Femur (tissue), 1 donor: ENCODE data around the gene IMMP2L.
"Not testable (repeated sequence)": the region's sequence is repeated elsewhere in the genome, so short reads cannot be mapped to it uniquely, and the experiment has no call there.

Experiments
- DNase-seq: peaks from one replicate; pipeline ENCODE4 v3.0.0-alpha.2; 2017

IMMP2L gene

DNA sequence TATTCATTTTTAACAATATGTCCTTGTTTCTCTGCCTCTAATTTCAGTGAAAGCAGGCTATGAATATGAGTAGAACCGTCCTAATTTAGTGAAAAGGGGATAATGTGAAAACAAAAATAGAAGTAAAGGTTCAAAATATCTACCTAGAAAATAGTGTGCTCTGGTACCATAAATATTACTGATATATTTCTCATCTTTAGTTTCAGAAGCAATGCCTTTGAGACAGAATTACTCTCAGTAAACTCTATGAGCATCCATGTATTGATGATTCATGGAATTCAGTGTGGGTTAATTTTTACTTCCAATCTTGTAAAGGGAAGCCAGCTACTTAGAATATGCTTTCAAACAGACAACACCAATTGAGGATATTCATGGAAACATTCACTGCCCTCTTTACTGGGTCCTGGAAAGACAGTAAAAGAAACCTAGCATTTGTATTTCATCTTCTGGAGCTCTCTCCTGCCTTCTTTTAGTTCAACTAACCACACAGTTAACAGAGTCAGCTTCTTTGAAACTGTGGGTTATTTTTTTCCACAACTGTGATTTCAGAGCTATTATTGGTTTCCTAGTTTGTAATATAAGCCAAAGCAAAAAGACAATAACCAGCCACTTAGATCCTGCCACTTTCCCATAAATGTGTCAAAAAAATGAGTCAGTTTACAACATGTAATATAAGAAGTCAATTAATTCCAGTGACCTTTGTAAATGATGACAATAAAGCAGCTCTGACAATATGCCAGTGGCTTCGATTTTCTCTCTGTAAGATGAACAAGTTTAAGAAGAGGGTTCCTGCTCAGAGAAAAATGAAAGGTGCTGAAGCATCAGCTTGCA lies 469.7 kb downstream of the IMMP2L start:
- DNase-seq = no peak

DNA sequence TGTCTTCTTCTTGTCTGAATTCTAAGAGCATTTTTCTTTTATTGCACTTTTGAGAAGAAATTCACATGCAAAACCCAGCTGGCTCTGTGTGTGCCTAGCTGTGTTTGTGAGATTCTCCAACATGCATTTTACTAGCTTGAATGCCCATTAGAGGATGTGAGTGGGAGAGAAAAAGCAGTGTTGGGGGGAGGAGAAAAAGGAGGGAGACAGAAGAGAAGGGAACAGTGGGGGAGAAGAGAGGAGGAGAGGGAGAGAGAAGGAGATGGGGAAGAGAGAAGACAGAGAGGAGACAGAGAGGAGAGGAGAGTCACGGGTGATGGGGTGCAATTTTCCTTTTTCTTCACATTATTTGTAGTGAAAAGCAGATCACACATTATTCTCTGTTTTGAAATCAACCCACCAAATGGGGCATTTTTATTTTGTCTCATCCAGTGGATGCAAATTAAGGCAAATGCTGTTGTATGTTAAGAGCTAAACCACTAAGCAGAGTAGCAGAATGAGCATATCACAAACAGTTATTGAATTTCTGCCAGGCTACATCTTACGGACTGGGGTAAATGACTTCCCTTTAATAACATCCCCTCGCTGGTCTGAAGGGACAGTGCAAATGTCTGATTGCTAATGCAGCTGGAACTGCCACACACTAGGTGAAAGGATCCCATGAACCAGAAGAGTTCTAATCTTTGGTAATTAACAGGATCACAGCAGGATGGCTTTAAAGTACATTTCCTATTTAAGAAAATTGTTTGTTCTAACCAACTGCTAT lies 470.5 kb downstream of the IMMP2L start:
- no peak for DNase-seq

DNA sequence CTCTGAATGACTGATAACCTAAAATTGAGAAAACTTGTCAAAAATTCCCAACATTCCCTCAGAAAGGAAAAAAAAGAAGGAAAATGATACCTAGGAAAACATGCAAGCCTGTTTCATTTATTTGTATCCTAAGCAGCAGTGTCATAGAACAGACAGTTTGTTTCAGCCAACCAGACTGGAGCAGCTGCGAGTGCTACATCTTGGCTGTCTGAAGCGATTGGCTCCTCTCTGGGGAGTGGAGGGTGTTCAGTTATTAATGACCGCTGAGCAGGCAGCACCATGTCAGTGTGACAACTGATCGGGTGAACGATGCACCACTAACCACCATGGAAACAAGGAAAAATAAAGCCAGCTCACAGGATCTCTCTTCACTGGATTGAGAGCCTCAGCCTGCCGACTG lies 471.4 kb downstream of the IMMP2L start, which contains the start of gene LRRN3:
Gene LRRN3, plus strand, starts transcription at position 282 of the 400 bp plus-strand sequence. CDS start 31,646 bp downstream, outside the sequence.
- peak; percentile 73 for DNase-seq

DNA sequence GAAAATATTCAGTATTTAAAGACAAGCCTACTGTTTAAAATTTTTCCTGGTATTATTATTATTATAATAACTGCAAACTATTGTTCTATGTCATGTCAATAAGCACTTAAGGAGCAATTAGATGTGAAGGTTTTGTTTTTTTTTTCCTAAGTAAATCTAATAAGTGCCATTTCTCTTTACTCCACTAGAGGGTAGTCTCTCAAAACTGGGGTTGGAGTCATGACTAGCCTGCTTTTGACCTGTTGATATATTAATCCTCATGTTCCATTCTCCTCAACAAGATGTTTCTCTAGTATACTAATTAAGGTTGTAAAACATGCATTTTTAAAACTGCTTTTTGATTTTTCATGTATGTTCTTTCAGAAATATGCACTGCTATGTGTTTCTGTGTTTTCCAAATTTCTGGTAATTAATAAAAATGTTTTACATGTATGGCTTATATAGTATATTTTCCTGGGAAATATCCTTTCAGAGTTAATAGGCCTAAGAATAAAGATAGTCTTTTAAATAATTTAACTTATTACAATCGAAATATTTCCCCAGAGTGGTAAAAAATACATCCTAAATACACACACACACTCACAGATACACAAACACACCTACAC lies 472.4 kb downstream of the IMMP2L start:
- DNase-seq = no peak

DNA sequence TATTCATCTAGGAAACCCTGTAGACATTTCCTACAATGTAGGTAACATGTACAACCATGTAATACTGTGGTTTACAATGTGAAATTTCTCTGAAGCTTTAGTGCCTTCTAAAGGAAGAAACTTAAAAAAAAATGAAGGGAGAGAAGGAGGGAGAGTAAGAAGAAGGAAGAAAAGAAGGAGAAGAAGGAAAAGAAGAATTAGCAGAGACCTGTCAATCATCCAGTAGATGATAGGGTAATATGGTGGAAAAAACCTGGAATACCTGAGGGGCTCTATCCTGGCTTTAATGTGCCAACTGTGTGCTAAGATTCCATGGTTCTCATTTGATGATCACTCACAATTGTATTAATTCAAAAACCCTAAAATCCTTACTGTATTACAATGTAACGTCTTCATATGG lies 474.0 kb downstream of the IMMP2L start:
- no peak for DNase-seq

DNA sequence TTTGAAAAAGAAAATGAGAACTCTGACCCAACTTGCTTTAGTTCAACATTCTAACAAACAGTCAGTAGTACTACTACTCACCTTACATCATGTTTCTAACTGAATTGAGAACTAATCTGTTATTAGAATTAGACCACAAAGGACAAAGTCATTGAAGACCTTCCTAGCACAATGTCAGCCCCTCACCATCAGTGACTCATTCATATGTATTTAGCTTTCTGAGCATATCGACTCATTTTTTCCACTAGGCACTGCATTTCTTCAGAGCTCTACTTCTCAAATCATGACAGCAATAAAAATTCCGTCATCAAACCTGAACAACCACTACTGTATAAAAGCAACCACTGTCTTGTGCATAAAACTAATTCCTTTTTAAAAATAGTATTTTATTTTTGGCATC lies 475.8 kb downstream of the IMMP2L start:
- DNase-seq = no peak

DNA sequence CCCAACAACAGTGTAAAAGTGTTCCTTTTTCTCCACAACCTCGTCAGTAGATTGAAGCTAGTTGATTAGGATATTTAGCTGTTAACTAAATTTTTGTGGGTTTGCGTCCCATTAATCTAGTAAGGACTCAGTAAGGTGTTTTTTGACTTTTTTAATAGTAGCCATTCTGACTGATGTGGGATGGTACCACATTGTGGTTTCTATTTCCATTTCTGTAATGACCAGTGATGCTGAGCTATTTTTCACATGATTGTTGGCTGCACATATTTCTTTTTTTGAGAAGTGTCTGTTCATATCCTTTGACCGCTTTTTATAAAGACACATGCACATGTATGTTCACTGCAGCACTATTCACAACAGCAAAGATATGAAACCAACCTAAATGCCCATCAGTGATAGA lies 476.9 kb downstream of the IMMP2L start:
- DNase-seq = no peak

DNA sequence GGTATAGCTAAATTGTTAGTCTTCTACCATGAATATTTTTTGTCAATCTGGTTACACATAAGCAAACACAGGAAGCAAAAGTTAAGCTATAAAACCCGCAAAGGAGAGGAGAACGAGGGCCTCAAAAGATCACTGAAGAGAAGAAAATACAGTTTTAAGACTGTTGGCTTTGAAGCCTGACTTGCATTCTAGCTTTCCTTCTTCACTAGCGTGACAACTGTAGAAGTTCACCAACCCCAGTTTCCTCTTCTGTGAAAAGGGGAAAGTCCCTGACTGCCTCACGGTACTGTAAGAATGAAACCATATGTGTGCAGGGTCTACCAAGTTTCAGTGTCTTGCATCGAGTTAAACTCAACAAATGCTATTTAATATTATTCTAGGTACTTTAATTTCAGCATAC lies 478.9 kb downstream of the IMMP2L start:
- DNase-seq = no peak

DNA sequence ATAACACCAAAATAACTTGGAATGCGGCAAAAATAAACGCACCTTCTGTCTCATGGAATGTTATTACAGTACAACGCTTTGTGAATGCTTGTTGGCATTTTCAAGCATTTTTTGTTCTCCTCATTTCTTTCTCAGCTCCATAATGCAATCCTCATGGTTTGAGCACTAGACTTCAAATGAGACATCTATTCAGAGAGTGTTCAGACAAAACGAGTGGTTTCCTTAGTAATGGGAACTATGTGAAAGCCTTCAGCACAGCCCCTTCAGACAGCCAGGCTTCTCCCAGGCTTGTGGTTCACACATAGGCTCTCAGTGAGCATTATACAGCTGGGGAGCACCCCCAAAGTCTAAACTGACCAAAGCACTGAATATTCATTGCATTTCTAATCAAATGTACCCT lies 479.9 kb downstream of the IMMP2L start:
- no peak for DNase-seq

DNA sequence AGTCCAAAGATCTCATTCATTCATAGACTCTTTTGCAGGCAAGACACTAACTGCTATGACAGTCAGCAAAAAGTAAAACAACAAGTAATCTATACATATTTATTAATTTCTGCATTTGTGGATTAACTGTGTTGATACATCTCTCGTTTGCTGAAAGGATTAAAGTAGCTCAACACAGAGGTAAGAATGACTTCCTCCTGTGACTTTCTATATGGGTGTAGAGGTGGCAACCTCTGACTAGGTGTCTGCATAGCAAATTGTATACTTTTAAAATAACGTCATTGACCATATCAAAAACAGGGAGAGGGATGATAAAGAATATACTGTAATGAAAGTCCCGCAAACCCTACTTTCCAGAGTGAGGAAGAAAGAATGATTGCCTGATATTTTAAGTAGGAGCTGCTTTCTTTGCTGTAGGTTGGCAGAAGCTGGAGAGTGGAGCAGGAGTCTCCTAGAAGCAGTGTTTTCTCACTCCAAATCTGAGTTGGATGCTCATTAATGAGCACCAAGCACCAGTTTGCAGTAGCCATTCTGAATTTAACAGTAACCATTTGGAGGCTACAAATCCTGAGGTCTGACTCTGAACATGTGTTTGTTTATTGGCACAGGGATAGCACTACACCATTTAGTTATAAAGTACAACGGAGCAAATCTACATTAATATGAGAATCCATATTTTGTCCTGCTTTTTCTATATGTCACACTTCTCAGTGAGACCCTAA lies 480.6 kb downstream of the IMMP2L start:
- no peak for DNase-seq

DNA sequence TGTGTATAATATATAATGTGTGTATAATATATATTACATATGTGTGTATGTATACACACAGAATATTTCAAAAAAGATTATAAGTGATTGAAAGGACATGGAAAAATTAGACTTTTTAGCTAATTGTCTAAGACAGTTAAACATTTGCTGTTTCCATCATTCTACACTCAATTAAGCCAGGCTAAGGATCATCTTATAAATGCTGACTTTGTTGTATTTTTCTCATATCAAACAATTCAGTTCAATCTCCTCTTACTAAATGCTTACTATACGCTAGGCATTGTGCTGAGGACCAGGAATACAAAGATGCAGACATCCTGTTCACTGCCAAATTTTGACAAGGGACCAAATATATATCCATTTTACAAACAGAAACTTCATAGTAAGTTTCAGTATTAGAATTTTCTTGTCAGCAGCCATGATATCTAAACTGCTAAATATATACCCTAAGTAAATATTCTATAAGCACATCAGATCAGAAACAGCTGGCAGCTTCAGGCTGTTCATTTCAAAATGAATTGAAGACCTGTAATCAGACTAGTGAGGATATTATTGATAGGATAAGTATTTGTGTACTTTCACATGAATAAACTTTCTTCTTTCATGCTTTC lies 481.7 kb downstream of the IMMP2L start:
- DNase-seq = no peak

DNA sequence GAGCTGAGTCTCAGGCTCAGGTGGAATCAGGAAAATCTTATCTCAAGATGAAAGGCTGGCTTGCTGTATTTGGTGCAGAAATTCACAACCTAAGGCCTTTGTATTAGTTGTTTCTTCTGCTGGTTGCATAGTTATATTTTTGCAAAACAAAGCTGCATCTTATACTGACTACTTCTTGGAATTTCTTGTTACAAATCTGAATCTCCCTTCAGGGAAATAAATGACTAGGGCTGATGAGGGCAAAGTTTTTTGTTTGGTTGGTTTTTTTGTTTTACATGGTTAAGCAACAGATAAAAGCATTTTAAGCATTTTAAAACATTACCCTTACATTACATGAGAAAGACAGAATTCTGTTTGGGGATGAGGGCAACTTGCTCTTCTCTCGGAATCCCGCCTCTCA lies 485.3 kb downstream of the IMMP2L start:
- DNase-seq = no peak

DNA sequence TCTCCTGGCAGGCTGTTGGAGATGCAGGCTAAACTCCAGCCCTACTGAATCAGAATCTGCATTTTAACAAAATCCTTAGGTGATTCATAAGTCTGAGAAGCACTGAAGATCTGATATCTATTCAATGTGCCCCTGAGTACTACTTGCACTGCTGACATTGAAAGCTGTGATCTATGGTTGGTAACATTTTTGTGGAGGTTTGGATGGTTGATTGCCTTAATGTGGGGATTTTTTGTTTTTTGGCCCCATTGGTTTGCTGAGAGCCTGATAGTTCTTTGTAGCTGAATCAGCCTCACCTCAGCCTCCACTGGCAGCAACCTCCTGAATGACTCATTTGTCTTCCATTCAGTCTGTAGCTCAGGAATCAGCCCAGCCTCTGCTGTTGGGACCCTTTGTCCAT lies 486.1 kb downstream of the IMMP2L start:
- no peak for DNase-seq

DNA sequence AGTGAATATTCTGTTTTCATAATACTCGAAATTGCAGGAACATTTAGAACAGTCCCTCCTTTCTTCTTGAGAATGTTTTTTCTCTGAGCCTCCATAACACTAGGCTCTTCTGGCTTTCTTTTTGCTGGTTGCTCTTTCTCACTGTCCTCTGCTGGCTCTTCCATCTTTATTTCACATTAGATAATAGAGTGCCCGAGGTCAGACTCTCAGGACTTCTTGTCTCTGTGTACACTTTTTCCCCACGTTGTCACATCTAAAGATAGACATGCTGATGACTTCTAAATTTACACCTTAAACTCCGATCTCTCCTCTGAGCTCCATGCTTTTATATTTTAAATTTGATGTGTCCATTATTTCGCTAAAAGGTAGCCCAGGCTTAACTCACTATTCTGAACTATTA lies 486.8 kb downstream of the IMMP2L start:
- DNase-seq = no peak

DNA sequence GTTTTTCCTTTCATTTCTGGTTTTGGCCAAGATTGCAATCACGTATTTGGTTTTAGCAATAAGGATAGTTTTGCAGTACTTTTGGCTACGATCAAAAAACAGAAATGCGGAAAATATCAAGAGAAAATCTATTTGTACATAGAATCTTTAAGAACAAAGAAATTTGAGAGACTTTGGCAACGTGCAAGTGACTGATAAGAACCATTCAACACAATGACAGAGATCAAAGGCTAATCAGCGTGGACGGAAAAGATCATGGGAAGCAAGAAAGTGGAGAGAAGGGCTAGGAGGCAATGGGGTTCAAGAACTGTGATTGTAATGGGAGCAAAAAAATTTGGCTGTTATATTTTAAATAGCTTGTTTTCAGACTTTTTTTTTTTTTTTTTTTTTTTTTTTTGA lies 487.5 kb downstream of the IMMP2L start:
- DNase-seq = no peak

DNA sequence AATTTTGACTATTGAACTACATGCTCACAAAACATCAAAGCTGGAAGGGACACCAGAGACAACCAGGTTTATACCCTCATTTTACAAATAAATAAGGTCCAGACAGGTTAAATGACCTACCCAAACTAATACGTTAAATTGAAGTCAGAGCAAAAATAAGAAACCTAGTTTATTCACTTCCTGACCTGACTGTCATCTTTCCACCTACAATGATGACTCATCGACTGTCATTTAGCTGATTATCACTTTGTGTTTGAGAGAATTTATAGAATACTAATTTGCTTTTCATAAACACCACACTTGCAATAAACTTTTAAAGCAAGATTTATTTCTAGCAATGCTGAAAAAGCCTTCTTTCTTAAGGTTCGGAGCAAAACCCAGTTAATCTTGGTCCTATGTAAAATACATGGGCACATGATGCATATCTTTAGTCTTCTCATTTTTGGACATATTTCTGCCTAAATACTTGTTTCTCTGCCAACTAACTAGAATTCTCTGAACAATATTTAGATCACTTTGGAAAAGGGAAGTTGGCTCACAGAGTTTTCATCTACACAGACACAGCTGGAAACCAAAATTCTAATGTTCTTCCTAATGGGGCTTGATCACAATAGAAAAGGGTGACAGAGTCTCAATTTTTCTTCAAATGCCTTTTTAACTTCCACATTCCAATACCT lies 488.1 kb downstream of the IMMP2L start:
- DNase-seq = no peak

DNA sequence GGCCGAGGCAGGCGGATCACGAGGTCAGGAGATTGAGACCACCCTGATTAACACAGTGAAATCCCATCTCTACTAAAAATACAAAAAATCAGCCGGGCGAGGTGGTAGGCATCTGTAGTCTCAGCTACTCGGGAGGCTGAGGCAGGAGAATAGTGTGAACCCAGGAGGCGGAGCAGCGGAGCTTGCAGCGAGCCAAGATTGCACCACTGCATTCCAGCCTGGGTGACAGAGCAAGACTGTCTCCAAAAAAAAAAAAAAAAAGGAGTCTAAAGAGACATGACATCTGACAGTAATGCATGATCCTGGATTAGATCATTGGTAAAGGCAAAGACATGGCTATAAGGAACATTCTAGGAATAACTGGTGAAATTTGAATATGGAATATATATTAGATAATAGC lies 489.6 kb downstream of the IMMP2L start:
- DNase-seq = not testable (repeated sequence)

DNA sequence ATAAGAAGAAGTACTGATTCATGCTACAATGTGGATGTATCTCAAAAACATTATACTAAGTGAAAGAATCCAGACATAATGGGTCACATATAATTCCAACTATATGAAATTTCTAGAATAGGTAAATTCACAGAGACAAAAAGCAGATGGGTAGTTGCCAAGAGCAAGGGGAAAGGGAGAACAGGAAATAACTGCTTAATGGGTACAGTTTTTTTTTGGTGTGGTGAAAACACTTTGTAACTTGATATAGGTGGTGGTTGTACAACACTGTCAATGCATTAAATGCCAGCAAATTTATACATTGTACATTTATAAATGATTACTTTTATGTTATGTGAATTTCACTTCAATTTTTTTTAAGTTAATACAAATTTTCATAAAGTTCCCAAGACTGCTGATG lies 490.7 kb downstream of the IMMP2L start:
- no peak for DNase-seq

DNA sequence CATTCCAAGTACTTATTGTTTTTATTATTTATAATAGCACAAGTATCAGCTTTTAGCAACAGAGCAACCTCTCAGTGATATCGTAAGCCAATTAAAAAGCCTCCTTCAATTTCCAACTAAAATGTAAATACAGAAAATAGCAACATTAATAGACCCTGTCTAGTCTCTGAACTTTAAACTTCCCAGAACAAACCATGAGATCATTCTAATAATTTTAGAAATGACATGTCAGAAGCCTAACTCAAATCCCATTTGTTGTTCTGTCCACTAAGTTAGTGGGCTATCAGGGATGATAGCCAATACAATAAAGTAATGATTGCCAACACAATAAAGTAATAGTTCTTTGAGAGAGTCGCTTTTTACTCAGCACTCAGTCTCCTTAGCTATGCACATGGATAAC lies 493.7 kb downstream of the IMMP2L start:
- no peak for DNase-seq

DNA sequence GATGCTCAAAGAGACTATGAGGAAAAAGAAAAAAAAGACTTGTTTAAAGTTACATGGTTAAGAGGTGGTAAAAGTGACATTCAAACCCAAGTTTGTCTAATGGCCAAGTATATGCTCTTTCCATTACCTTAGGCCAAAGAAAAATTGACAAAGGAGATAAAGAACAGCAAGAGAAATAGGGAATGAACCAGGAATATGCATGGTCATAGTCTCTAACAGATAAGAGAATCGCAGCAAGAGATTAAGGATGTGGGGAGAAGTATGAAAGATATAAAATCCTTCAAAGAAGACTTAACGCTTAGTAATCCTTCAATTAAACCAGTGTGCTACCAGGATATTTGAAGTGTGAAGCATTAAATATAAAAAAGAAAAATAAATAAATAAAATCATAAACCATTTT lies 494.6 kb downstream of the IMMP2L start:
- DNase-seq = no peak

DNA sequence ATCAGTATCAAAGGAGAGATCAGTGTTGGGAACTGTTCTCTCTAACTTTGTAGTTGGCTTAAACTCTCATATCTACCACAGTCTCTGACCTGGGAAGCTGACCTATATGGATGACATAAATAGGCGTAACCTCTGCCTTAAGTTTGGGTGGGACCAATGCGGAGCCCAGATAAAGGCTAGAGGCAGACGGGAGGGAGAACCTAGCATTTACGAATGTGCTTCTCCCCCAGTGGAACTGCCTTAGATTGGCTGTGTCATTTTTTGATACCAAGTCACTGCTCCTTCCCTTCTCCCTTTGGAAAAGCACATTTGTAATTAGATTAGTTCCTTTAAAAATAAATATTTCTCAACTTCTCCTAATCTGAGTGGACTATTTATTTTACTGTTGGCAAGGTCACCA lies 495.0 kb downstream of the IMMP2L start:
- no peak for DNase-seq

DNA sequence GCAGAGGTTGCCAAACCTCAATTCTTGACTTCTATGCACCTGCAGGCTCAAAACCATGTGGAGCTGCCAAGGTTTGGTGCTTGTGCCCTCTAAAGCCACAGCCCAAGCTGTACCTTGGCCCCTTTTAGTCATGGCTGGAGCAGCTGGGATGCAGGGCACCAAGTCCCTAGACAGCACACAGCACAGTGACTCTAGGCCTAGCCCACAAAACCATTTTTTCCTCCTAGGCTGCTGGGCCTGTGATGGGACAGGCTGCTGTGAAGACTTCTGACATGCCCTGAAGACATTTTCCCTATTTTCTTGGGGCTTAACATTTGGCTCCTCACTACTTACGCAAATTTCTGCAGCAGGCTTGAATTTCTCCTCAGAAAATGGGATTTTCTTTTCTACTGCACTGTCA lies 499.1 kb downstream of the IMMP2L start:
- DNase-seq = no peak
